Fibroblast of the aortic adventitia (primary cell): Measurements from ENCODE around the gene SYCE1L. TPM values are rescaled to one million over a fixed set of nuclear protein-coding genes. Genes with fewer than 3 reads are reported as not detected.

Experiments
- DNase-seq: peaks from one replicate; pipeline ENCODE4 v3.0.0-alpha.2; 2010; ENCODE audit warnings: low read depth
- H3K4me3 ChIP-seq: 2 replicates; pipeline ENCODE4 v1.5.1; 2011; ENCODE audit warnings: low read depth, mild to moderate bottlenecking, control low read depth, low read length, moderate library complexity
- CTCF ChIP-seq: IDR thresholded peaks from 2 replicates; pipeline ENCODE4 v1.5.1; 2011; ENCODE audit warnings: mild to moderate bottlenecking, low read length, control low read depth, inconsistent platforms; ENCODE audit not compliant: insufficient read depth
- total RNA-seq: library from RNA; depleted of rRNA; stranded (reverse); fragments of >200 nt; gene quantifications from 2 replicates; pipeline ENCODE4 v1.2.3, GENCODE V29; 2012; ENCODE audit warnings: low replicate concordance

Gene SYCE1L
- total RNA-seq, 1 donor = 0.09 TPM

GRCh38 chr16:77214411-77215138 is 15.4 kb downstream of the SYCE1L start:
- TF ChIP-seq CTCF = no peak
- no peak overlapping the region for H3K4me3 ChIP-seq
- no peak for DNase-seq

- H3K4me3 ChIP-seq = no peak overlapping the region
- no peak for DNase-seq
- TF ChIP-seq CTCF = no peak
Observed at GRCh38 chr16:77219437-77219836, 20.2 kb downstream of the SYCE1L start.

DNA sequence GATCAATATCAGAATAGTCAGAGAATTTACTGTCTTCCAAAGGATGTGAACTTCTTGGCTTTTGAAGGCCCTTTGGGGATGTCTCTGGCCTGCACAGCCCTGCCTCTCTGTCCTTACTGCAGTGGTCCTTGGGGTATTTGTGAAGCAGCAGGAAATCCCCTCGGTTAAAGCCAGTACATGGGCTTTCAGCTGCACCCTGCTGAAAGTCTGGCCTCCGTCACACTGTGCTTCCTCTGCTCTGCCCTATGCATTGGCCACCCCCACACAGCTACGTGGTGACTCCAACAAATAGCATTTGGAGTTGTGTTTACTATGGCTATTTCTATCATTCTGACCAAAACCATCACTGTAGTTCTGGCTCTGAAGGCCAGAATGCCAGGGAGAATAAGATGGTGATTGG is 21.2 kb downstream of the SYCE1L start:
- H3K4me3 ChIP-seq = no peak overlapping the region
- DNase-seq = no peak
- no peak for TF ChIP-seq CTCF

GRCh38 chr16:77221482-77221881 is 22.3 kb downstream of the SYCE1L start:
- no peak overlapping the region for H3K4me3 ChIP-seq
- no peak for TF ChIP-seq CTCF
- DNase-seq = no peak

DNA sequence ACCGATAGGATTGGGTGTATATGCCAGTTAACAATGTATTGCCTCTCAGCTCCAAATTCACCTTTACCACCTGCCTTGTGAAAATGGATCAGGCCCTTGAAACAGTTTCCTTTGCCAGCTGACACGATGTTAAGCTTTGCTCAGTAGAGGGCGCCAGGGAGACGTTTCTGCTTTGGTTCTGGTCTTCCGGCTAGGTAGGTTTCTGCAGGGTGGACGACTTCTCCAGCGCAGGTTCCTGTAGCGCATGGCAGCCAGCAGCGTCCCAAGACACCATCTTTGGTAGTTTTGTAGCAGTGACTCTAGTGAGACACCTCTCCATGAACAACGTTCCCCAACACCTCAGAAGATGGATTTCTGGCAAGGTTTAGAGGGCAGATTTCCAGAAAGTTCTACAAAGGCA is 24.0 kb downstream of the SYCE1L start:
- DNase-seq = no peak
- H3K4me3 ChIP-seq = no peak overlapping the region
- TF ChIP-seq CTCF = no peak

GRCh38 chr16:77225182-77225581 is 26.0 kb downstream of the SYCE1L start:
- H3K4me3 ChIP-seq = no peak overlapping the region
- no peak for TF ChIP-seq CTCF
- no peak for DNase-seq

GRCh38 chr16:77227745-77228144 is 28.5 kb downstream of the SYCE1L start:
- DNase-seq = no peak
- no peak for TF ChIP-seq CTCF
- no peak overlapping the region for H3K4me3 ChIP-seq
